Pancreas (tissue), 10 donors: ENCODE results near the gene BAIAP2L1. TPM values are rescaled to one million over a fixed set of nuclear protein-coding genes. Genes with fewer than 3 reads are reported as not detected.
"Not testable (repeated sequence)": the region's sequence is repeated elsewhere in the genome, so short reads cannot be mapped to it uniquely, and the experiment has no call there.

Source experiments
- ATAC-seq, 4 donors: fragments of 200-7000 bp; cut with Tn5 transposase; one replicate each; pipeline versions ENCODE4 v1.8.0 to v1.9.1; 2020; ENCODE audit warnings: mild to moderate bottlenecking in 4 of 4, moderate library complexity in 4 of 4
- DNase-seq, 6 donors: peaks; one replicate each; pipeline ENCODE4 v3.0.0-alpha.2; 2020
- FAIRE-seq: peaks from 2 replicates; lab custom pipeline; 2012; peaks lifted over from hg19 to GRCh38; lab: Jason Lieb, UNC
- H3K27ac ChIP-seq, 4 donors: fragments of 200-600 bp; sonication (generic); 1 replicate in 3 of 4; 2 replicates in 1 of 4; pipeline versions ENCODE4 v1.5.0 to v1.8.0; 2020
- H3K27me3 ChIP-seq, 4 donors: fragments of 200-600 bp; one replicate each; pipeline ENCODE4 v1.8.0; 2021
- H3K36me3 ChIP-seq, 3 donors: fragments of 200-600 bp; sonication (generic) in 1 of 3; one replicate each; pipeline versions ENCODE4 v1.5.0 to v1.8.0; 2020 to 2021
- H3K4me1 ChIP-seq, 3 donors: fragments of 200-600 bp; one replicate each; pipeline ENCODE4 v1.8.0; 2021
- H3K4me3 ChIP-seq, 4 donors: fragments of 200-600 bp; sonication (generic) in 2 of 4; one replicate each; pipeline versions ENCODE4 v1.5.0 to v1.8.0; 2020 to 2021
- H3K9me3 ChIP-seq, 4 donors: fragments of 200-600 bp; one replicate each; pipeline ENCODE4 v1.8.0; 2021
- WGBS, 2 donors: extraction: QIAGEN DNeasy Blood & Tissue Kit; methylation state at CpG; one replicate each; pipeline ENCODE4 v1.1.7; 2013; 5-methylcytosine and 5-hydroxymethylcytosine counted together
- intact Hi-C, 3 donors: fragments of 100-400 bp; cut with DNase I; formaldehyde crosslinking; loops; one replicate each; pipeline versions ENCODE4 v1.11.1 to v1.14.2; 2022
- polyA plus RNA-seq, 2 donors: library from polyadenylated mRNA; stranded (reverse); fragments of 200-250 nt; gene quantifications; one replicate each; pipeline ENCODE4 v1.2.3, GENCODE V29; 2013
- total RNA-seq, 6 donors: library from RNA; stranded (reverse); fragmentation: NEBNext Ultra II Directional in 4 of 6; extraction: Animal tissue kit (Norgen Biotek cat#: 25700) in 4 of 6; gene quantifications; one replicate each; pipeline versions ENCODE4 v1.2.1 to v1.2.4, GENCODE V29; 2021 to 2023
- TF ChIP-seq, protein P1 (sequence below), 4 donors: fragments of 200-600 bp; sonication (generic) in 3 of 4; IDR thresholded peaks; one replicate each; pipeline versions ENCODE4 v1.5.0 to v1.8.0; 2021; ENCODE audit warnings: antibody characterized with exemption in 4 of 4
- donor health status: healthy with polysubstance abuse.
- donor health status: DM: no; HTN: no; CAD: no; lungs with moderate emphysema.
- donor health status: DM: no; HTN: no; CAD: no.
- donor health status: control.
- donor health status: control.
- donor health status: Bipolar disorder and iron deficiency.
- donor health status: DM: yes; HTN: yes; CAD: no.
- donor health status: DM: no; HTN: no; CAD: no.
- donor health status: DM: no; HTN: no; CAD: no.
- donor health status: DM: yes; HTN: yes; CAD: no.

BAIAP2L1 gene
- total and polyA plus RNA-seq, 8 donors: 17.9 to 31.5 (median 22.2) TPM

DNA sequence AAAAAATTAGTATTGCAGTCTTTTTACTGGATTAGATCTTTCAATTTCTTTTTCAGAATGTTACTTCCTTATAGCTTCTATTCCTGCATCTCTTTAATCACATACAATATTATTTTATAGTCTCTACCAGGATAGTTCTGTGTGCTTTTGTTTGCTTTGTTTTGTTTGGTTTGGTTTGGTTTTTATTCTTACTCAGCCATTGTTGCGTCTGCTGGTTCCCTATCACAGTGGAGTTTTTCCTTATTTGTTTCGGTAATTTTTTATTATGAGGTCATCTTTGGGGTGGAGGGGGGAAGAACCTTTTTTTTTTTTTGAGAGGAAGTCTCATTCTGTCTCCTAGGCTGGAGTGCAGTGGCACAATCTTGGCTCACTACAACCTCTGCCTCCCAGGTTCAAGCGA lies 9.0 kb upstream of the BAIAP2L1 start:
- DNase-seq (no peak), FAIRE-seq (peak; percentile 85), ATAC-seq (peak in 3 of 4 donors; percentile 53 to 73 (median 63))
- 56 to 66% methylated on average over 3 of the region's 3 CpGs for WGBS, 2 donors
- no peak overlapping the region for H3K4me3 ChIP-seq
- H3K36me3 ChIP-seq: no peaks in the 10 kb centered on the region
- no peaks in the 10 kb centered on the region for H3K9me3 ChIP-seq
- no peaks in the 10 kb centered on the region for H3K27me3 ChIP-seq
- peak overlapping the region in 2 of 4 donors; percentile 50 to 72 for H3K27ac ChIP-seq
- intact Hi-C loops: loop anchor here in 2 of 3 donors (5.0 to 10.0 kb wide), 2 partner anchors 113 to 115 kb away; no protein-coding TSS in a partner anchor
- TF ChIP-seq, protein P1, sequence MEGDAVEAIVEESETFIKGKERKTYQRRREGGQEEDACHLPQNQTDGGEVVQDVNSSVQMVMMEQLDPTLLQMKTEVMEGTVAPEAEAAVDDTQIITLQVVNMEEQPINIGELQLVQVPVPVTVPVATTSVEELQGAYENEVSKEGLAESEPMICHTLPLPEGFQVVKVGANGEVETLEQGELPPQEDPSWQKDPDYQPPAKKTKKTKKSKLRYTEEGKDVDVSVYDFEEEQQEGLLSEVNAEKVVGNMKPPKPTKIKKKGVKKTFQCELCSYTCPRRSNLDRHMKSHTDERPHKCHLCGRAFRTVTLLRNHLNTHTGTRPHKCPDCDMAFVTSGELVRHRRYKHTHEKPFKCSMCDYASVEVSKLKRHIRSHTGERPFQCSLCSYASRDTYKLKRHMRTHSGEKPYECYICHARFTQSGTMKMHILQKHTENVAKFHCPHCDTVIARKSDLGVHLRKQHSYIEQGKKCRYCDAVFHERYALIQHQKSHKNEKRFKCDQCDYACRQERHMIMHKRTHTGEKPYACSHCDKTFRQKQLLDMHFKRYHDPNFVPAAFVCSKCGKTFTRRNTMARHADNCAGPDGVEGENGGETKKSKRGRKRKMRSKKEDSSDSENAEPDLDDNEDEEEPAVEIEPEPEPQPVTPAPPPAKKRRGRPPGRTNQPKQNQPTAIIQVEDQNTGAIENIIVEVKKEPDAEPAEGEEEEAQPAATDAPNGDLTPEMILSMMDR (IDR thresholded peaks at IDR 0.05): no peak
- peaks cover 0 to 9% (median 2%) of the 10 kb centered on the region in 3 donors for H3K4me1 ChIP-seq

DNA sequence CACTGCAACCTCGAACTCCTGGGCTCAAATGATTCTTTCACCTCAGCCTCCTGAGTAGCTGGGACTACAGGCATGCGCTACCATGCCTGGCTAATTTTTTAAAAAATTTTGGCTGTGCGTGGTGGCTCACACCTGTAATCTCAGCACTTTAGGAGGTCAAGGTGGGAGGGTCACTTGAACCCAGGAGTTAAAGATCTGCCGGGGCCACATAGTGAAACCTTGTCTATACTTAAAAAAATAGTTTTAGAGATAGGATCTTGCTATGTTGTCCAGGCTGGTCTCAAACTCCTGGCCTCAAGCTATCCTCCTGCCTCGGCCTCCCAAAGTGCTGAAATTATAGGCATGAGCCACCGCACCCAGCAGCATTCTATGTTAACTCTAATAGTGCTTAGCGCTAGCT lies 7.3 kb upstream of the BAIAP2L1 start:
- not testable (repeated sequence) for H3K4me1 ChIP-seq, ATAC-seq, H3K4me3 ChIP-seq, H3K27ac ChIP-seq, H3K36me3 ChIP-seq, FAIRE-seq, H3K9me3 ChIP-seq, DNase-seq, H3K27me3 ChIP-seq
- intact Hi-C loops: loop anchor here in 2 of 3 donors (5.0 to 10.0 kb wide), 2 partner anchors 111 to 113 kb away; no protein-coding TSS in a partner anchor
- WGBS, 2 donors: 89 to 97% methylated on average over 7 of the region's 7 CpGs

DNA sequence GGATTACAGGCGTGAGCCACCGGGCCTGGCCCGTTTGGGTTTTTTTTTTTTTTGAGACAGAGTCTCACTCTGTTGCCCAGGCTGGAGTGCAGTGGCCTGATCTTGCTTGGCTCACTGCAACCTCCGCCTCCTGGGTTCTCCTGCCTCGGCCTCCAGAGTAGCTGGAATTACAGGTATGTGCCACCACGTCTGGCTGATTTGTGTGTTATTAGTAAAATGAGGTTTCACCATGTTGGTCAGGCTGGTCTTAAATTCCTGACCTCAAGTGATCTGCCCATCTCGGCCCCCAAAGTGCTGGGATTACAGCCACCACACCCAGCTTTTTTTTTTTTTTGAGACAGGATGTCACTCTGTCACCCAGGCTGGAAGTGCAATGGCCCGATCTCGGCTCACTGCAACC lies 5.9 kb upstream of the BAIAP2L1 start:
- no peak for ATAC-seq
- Histone ChIP-seq H3K27ac (no peak overlapping the region), H3K27me3 (no peaks in the 10 kb centered on the region), H3K4me1 (peaks cover 0 to 9% (median under 1%) of the 10 kb centered on the region in 3 donors), H3K4me3 (no peak overlapping the region), H3K9me3 (no peaks in the 10 kb centered on the region), H3K36me3 (no peaks in the 10 kb centered on the region)
- intact Hi-C loops: loop anchor here in 2 of 3 donors (5.0 to 10.0 kb wide), 2 partner anchors 110 to 112 kb away; no protein-coding TSS in a partner anchor
- 90 to 97% methylated on average over 9 of the region's 9 CpGs for WGBS, 2 donors
- no peak for DNase-seq
- TF ChIP-seq, protein P1 (IDR thresholded peaks at IDR 0.05): no peak
- no peak for FAIRE-seq

DNA sequence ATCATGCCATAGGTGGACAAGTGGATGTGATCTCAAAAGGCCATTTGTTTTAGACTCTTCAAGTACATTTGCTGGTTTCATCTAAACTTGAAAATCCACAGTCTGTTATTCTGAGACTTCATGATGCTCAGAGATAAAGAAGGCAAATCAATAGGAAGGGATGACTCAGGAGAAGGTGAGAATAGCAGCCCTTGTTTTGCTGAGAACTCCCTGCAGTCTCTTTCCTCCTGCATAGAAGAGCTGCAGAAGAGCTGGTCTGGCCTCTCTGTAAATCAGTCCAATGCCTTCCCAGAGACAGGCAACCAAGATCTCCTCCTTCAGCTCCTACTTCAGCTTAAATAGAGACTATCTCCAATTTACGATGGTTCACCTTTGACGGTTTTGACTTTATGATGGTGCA lies 4.0 kb upstream of the BAIAP2L1 start:
- no peak for ATAC-seq
- Histone ChIP-seq H3K9me3 (no peaks in the 10 kb centered on the region), H3K4me3 (no peak overlapping the region), H3K4me1 (peaks cover 0 to 6% (median 0%) of the 10 kb centered on the region in 3 donors), H3K27ac (no peak overlapping the region), H3K27me3 (no peaks in the 10 kb centered on the region), H3K36me3 (no peaks in the 10 kb centered on the region)
- intact Hi-C loops: loop anchor here in 2 of 3 donors (5.0 to 10.0 kb wide), 2 partner anchors 108 to 110 kb away; no protein-coding TSS in a partner anchor
- 78 to 85% methylated on average over 2 of the region's 2 CpGs for WGBS, 2 donors
- no peak for FAIRE-seq
- DNase-seq: no peak
- TF ChIP-seq, protein P1 (IDR thresholded peaks at IDR 0.05): no peak

DNA sequence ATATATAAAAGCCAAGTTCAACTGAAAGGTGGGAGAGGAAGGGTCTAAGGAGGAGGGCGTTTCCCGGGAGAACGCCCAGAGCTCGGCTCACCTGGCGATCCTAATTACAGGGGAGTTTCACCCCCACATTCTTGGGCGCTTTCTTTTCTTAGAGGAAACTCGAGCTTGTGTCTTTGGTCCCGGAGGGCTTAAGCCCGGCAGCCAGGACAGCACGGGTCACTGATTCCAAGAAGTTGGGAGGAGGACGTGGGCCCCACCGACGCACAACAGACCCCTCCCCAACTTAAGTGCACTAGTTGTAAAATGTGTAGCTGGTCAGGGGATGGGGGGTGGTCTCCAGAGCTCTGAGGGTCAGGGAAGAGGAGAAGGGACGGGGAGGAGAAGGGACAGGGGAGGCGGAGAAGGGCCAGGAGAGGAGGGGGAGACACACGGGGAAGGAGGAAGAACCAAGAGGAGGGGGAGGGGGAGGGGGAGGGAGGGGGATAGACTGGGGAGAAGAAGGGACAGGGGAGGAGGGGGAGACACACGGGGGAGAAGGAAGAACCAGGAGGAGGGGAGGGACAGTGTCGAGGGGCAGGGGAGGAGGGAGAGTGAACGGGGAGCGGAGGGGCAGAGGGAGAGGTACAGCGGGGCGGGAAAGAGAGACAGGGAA lies 874 bp downstream of the BAIAP2L1 start:
- no peak for FAIRE-seq
- Histone ChIP-seq H3K4me1 (peaks cover 6 to 10% (median 7%) of the 10 kb centered on the region in 3 donors), H3K4me3 (peak overlapping the region in 3 of 4 donors; percentile 14 to 87 (median 80)), H3K27me3 (no peaks in the 10 kb centered on the region), H3K36me3 (no peaks in the 10 kb centered on the region), H3K9me3 (no peaks in the 10 kb centered on the region), H3K27ac (peak overlapping the region in 3 of 4 donors; percentile 23 to 88 (median 73))
- TF ChIP-seq, protein P1 (IDR thresholded peaks at IDR 0.05): no peak
- ATAC-seq: peak in 2 of 4 donors; percentile 3 to 17
- 3 to 4% methylated on average over 19 to 20 of the region's 22 CpGs for WGBS, 2 donors
- DNase-seq: peak in 4 of 6 donors; percentile 36 to 56 (median 44)
- intact Hi-C loops: loop anchor here in 1 of 3 donors (10.0 kb wide), 1 partner anchor 105 kb away; no protein-coding TSS in a partner anchor
